CD4-positive, alpha-beta memory T cell (primary cell): ENCODE results near the gene PRRC2B. TPM values are rescaled to one million over a fixed set of nuclear protein-coding genes. Genes with fewer than 3 reads are reported as not detected.
A peak's percentile ranks its signal among the peaks of the same experiment; 100 is the strongest.

ENCODE experiments used
- CTCF ChIA-PET: fragments of 350-600 bp; sonication (Branson Sonifier 250); formaldehyde crosslinking; loops from one replicate; lab custom pipeline; 2021; ENCODE audit warnings: inconsistent platforms; ENCODE audit not compliant: partially characterized antibody; lab: Charles Lee
- POLR2A ChIA-PET: fragments of 350-600 bp; sonication (Branson Sonifier 250); formaldehyde crosslinking; loops from one replicate; lab custom pipeline; 2021; ENCODE audit not compliant: partially characterized antibody; lab: Charles Lee
- DNase-seq, 5 donors: peaks; one replicate each; pipeline versions ENCODE4 v3.0.0 to v3.0.0-alpha.2; 2020 to 2022; ENCODE audit warnings: mixed read lengths in 1 of 5
- H3K27ac ChIP-seq: one replicate; pipeline ENCODE4 v1.7.0; 2013; ENCODE audit warnings: low read depth, low read length
- H3K27me3 ChIP-seq: 2 replicates; pipeline ENCODE4 v1.7.0; 2013; ENCODE audit warnings: mild to moderate bottlenecking, low read length, moderate library complexity; ENCODE audit not compliant: insufficient read depth
- H3K36me3 ChIP-seq: 2 replicates; pipeline ENCODE4 v1.7.0; 2013; ENCODE audit warnings: mild to moderate bottlenecking, low read length, moderate library complexity; ENCODE audit not compliant: insufficient read depth
- H3K4me1 ChIP-seq: 2 replicates; pipeline ENCODE4 v1.7.0; 2013; ENCODE audit warnings: mild to moderate bottlenecking, low read length, moderate library complexity; ENCODE audit not compliant: insufficient read depth
- H3K4me3 ChIP-seq, 2 donors: one replicate each; pipeline ENCODE4 v1.7.0; 2013; ENCODE audit warnings: low read length in 2 of 2, mild to moderate bottlenecking in 1 of 2
- H3K9me3 ChIP-seq, 2 donors: one replicate each; pipeline ENCODE4 v1.7.0; 2013; ENCODE audit warnings: low read length in 2 of 2, control low read depth in 1 of 2; ENCODE audit not compliant: control insufficient read depth in 1 of 2
- H3K27ac Mint-ChIP-seq, 7 donors: one replicate each; pipeline ENCODE4 v1.8.0; 2020 to 2021; ENCODE audit warnings: mixed read lengths in 7 of 7, mild to moderate bottlenecking in 6 of 7, inconsistent platforms in 3 of 7, moderate library complexity in 3 of 7
- H3K27me3 Mint-ChIP-seq, 2 donors: one replicate each; pipeline ENCODE4 v1.8.0; 2020 to 2021; ENCODE audit warnings: mixed read lengths in 2 of 2
- H3K36me3 Mint-ChIP-seq, 2 donors: one replicate each; pipeline ENCODE4 v1.8.0; 2020 to 2021; ENCODE audit warnings: mixed read lengths in 2 of 2, inconsistent platforms in 1 of 2, mild to moderate bottlenecking in 1 of 2
- H3K4me1 Mint-ChIP-seq, 4 donors: one replicate each; pipeline ENCODE4 v1.8.0; 2020 to 2021; ENCODE audit warnings: mixed read lengths in 4 of 4, mild to moderate bottlenecking in 1 of 4
- H3K4me3 Mint-ChIP-seq, 8 donors: one replicate each; pipeline ENCODE4 v1.8.0; 2020 to 2021; ENCODE audit warnings: mixed read lengths in 8 of 8, mild to moderate bottlenecking in 7 of 8, moderate library complexity in 6 of 8, inconsistent platforms in 3 of 8
- H3K9me3 Mint-ChIP-seq, 8 donors: one replicate each; pipeline ENCODE4 v1.8.0; 2020 to 2021; ENCODE audit warnings: mixed read lengths in 8 of 8, mild to moderate bottlenecking in 5 of 8, inconsistent platforms in 3 of 8, moderate library complexity in 1 of 8
- intact Hi-C: fragments of 100-400 bp; cut with micrococcal nuclease; formaldehyde crosslinking; loops from one replicate; pipeline ENCODE4 v1.15.1; 2023
- polyA plus RNA-seq, 2 donors: library from polyadenylated mRNA; unstranded; fragments of 300-500 nt; fragmentation: Illumina TruSeq; gene quantifications; one replicate each; pipeline ENCODE4 v1.2.3, GENCODE V29; 2021
- total RNA-seq, 2 experiments: library from RNA; stranded (reverse); gene quantifications; one replicate each; pipeline ENCODE4 v1.2.3, GENCODE V29; 2021

The PRRC2B gene
- total and polyA plus RNA-seq, 4 experiments from 2014 or later = 2.7 to 343 (median 191) TPM

GRCh38 chr9:131474711-131475110 is 80.8 kb downstream of the PRRC2B start:
- peaks cover 0 to 3% (median 0%) of the 10 kb centered on the region in 8 donors for H3K9me3 Mint-ChIP-seq
- peaks cover 61 to 87% of the 10 kb centered on the region in 2 donors for H3K36me3 Mint-ChIP-seq
- H3K27me3 Mint-ChIP-seq = no peaks in the 10 kb centered on the region
- Histone ChIP-seq H3K4me1 (no peaks in the 10 kb centered on the region), H3K4me3 (no peak overlapping the region), H3K9me3 (no peaks in the 10 kb centered on the region), H3K27me3 (no peaks in the 10 kb centered on the region), H3K27ac (no peak overlapping the region), H3K36me3 (peaks cover 96% of the 10 kb centered on the region)
- no peak overlapping the region for H3K4me3 Mint-ChIP-seq
- H3K4me1 Mint-ChIP-seq = peaks cover 3 to 9% (median 6%) of the 10 kb centered on the region in 4 donors
- ChIA-PET POLR2A (interaction anchor here (1.3 kb wide), 1 partner anchor 26 kb away, joined by 4 read pairs; no protein-coding TSS in a partner anchor), CTCF (interaction anchor here (0.6 to 2.1 kb wide), 8 partner anchors 10 to 138 kb away, joined by 3 to 9 read pairs (median 3); no protein-coding TSS in a partner anchor)
- DNase-seq = no peak
- peak overlapping the region in 1 of 7 donors; percentile 65 for H3K27ac Mint-ChIP-seq
- intact Hi-C loops = loop anchor here (2.0 to 5.0 kb wide), 3 partner anchors 67 to 102 kb away; partner anchors contain the start of gene PRRC2B

DNA sequence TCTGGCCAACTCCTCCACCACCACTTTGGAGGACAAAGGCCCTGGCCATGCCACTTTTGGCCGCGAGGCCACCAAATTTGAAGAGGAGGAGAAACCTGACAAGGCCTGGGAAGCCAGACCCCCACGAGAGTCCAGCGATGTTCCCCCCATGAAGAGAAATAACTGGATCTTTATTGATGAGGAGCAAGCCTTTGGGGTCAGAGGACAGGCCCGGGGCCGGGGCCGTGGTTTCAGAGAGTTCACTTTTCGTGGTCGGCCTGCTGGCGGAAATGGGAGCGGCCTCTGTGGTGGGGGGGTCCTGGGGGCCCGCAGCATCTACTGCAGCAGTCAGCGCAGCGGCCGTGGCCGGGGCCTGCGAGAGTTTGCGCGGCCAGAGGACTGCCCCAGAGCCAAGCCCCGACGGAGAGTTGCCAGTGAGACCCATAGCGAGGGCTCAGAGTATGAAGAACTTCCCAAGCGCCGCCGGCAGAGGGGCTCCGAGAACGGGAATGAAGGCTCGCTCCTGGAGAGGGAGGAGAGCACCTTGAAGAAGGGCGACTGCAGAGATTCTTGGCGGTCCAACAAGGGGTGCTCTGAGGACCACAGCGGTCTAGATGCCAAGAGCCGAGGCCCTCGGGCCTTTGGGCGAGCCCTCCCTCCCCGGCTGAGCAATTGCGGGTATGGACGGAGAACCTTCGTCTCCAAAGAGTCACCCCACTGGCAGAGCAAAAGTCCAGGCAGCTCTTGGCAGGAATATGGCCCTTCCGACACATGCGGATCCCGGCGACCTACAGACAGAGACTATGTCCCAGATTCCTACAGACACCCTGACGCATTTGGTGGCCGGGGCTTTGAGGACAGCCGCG is 81.4 kb downstream of the PRRC2B start:
- peaks cover 0 to 3% (median 0%) of the 10 kb centered on the region in 8 donors for H3K9me3 Mint-ChIP-seq
- peaks cover 96% of the 10 kb centered on the region for H3K36me3 ChIP-seq
- no peaks in the 10 kb centered on the region for H3K27me3 Mint-ChIP-seq
- intact Hi-C loops = loop anchor here (2.0 to 5.0 kb wide), 3 partner anchors 68 to 103 kb away; partner anchors contain the start of gene PRRC2B
- POLR2A ChIA-PET = no interaction called here
- peaks cover 3 to 9% (median 5%) of the 10 kb centered on the region in 4 donors for H3K4me1 Mint-ChIP-seq
- no peak overlapping the region for H3K4me3 Mint-ChIP-seq
- CTCF ChIA-PET = interaction anchor here (0.6 to 6.7 kb wide), 7 partner anchors 24 to 139 kb away, joined by 3 to 75 read pairs (median 4); no protein-coding TSS in a partner anchor
- no peaks in the 10 kb centered on the region for H3K9me3 ChIP-seq
- H3K4me3 ChIP-seq = no peak overlapping the region
- no peak for DNase-seq
- no peaks in the 10 kb centered on the region for H3K27me3 ChIP-seq
- H3K27ac Mint-ChIP-seq = no peak overlapping the region
- H3K36me3 Mint-ChIP-seq = peaks cover 60 to 87% of the 10 kb centered on the region in 2 donors
- no peaks in the 10 kb centered on the region for H3K4me1 ChIP-seq
- H3K27ac ChIP-seq = no peak overlapping the region

DNA sequence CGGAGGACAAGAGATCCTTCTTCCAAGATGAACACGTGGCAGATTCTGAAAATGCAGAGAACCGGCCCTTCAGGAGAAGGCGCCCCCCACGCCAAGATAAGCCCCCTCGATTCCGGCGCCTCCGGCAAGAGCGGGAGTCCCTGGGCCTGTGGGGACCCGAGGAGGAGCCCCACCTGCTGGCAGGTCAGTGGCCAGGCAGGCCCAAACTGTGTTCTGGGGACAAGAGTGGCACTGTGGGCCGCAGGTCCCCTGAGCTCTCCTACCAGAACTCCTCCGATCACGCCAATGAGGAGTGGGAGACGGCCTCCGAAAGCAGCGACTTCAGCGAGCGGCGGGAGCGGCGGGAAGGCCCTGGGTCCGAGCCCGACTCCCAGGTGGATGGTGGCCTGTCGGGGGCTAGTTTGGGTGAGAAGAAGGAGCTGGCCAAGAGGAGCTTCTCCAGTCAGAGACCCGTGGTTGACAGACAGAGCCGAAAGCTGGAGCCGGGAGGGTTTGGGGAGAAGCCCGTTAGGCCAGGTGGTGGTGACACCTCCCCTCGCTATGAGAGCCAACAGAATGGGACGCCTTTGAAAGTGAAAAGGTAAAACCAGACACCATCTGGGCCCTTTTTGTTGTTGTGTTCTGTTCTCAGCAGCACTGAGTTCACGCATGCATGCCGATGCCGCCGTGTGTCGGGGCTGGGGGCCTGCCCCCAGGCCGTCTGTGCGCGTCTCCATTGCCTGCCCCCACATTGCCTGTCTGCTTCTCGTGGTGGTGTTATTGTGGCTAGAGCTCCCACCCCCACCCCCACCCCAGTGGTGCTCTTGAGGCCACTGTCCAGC is 82.3 kb downstream of the PRRC2B start:
- no peak overlapping the region for H3K27ac ChIP-seq
- no peak overlapping the region for H3K4me3 Mint-ChIP-seq
- intact Hi-C loops = loop anchor here (2.0 to 5.0 kb wide), 3 partner anchors 69 to 104 kb away; partner anchors contain the start of gene PRRC2B
- no peak overlapping the region for H3K4me3 ChIP-seq
- POLR2A ChIA-PET = interaction anchor here (1.2 kb wide), 1 partner anchor 127 kb away, joined by 3 read pairs; no protein-coding TSS in a partner anchor
- peaks cover 1 to 5% (median 4%) of the 10 kb centered on the region in 4 donors for H3K4me1 Mint-ChIP-seq
- no peak overlapping the region for H3K27ac Mint-ChIP-seq
- no peaks in the 10 kb centered on the region for H3K27me3 ChIP-seq
- DNase-seq = no peak
- no peaks in the 10 kb centered on the region for H3K9me3 ChIP-seq
- no peaks in the 10 kb centered on the region for H3K4me1 ChIP-seq
- H3K36me3 Mint-ChIP-seq = peaks cover 52 to 85% of the 10 kb centered on the region in 2 donors
- CTCF ChIA-PET = interaction anchor here (0.8 to 6.7 kb wide), 3 partner anchors 8 to 126 kb away, joined by 3 to 75 read pairs (median 3); no protein-coding TSS in a partner anchor
- H3K36me3 ChIP-seq = peaks cover 93% of the 10 kb centered on the region
- no peaks in the 10 kb centered on the region for H3K27me3 Mint-ChIP-seq
- peaks cover 0 to 1% (median 0%) of the 10 kb centered on the region in 8 donors for H3K9me3 Mint-ChIP-seq

GRCh38 chr9:131476777-131477345 is 83.0 kb downstream of the PRRC2B start:
- CTCF ChIA-PET = interaction anchor here (0.8 to 6.7 kb wide), 7 partner anchors 9 to 127 kb away, joined by 3 to 75 read pairs (median 4); no protein-coding TSS in a partner anchor
- no peak overlapping the region for H3K27ac ChIP-seq
- peak overlapping the region in 1 of 7 donors; percentile 80 for H3K27ac Mint-ChIP-seq
- peaks cover 1 to 5% (median 4%) of the 10 kb centered on the region in 4 donors for H3K4me1 Mint-ChIP-seq
- no peak for DNase-seq
- no peaks in the 10 kb centered on the region for H3K4me1 ChIP-seq
- no peaks in the 10 kb centered on the region for H3K27me3 ChIP-seq
- no peaks in the 10 kb centered on the region for H3K9me3 ChIP-seq
- no peaks in the 10 kb centered on the region for H3K27me3 Mint-ChIP-seq
- peaks cover 53 to 85% of the 10 kb centered on the region in 2 donors for H3K36me3 Mint-ChIP-seq
- peaks cover 92% of the 10 kb centered on the region for H3K36me3 ChIP-seq
- no peak overlapping the region for H3K4me3 ChIP-seq
- no peak overlapping the region for H3K4me3 Mint-ChIP-seq
- POLR2A ChIA-PET = interaction anchor here (1.2 to 1.5 kb wide), 2 partner anchors 23 to 127 kb away, joined by 3 read pairs; no protein-coding TSS in a partner anchor
- H3K9me3 Mint-ChIP-seq = peaks cover 0 to 1% (median 0%) of the 10 kb centered on the region in 8 donors
- intact Hi-C loops = loop anchor here (5.0 kb wide), 2 partner anchors 70 to 105 kb away; no protein-coding TSS in a partner anchor

GRCh38 chr9:131477367-131477766 is 83.5 kb downstream of the PRRC2B start:
- intact Hi-C loops = loop anchor here (5.0 kb wide), 2 partner anchors 70 to 105 kb away; no protein-coding TSS in a partner anchor
- Histone ChIP-seq H3K36me3 (peaks cover 94% of the 10 kb centered on the region), H3K9me3 (no peaks in the 10 kb centered on the region), H3K4me3 (no peak overlapping the region), H3K4me1 (no peaks in the 10 kb centered on the region), H3K27me3 (no peaks in the 10 kb centered on the region), H3K27ac (no peak overlapping the region)
- Mint-ChIP-seq H3K36me3 (peaks cover 56 to 86% of the 10 kb centered on the region in 2 donors), H3K27me3 (no peaks in the 10 kb centered on the region), H3K4me3 (no peak overlapping the region), H3K27ac (peak overlapping the region in 1 of 7 donors; percentile 80), H3K4me1 (peaks cover 1 to 5% (median 4%) of the 10 kb centered on the region in 4 donors), H3K9me3 (peaks cover 0 to 1% (median 0%) of the 10 kb centered on the region in 8 donors)
- no peak for DNase-seq
- ChIA-PET CTCF (interaction anchor here (0.6 to 6.7 kb wide), 16 partner anchors 8 to 929 kb away, joined by 3 to 75 read pairs (median 4); no protein-coding TSS in a partner anchor), POLR2A (interaction anchor here (1.2 to 1.5 kb wide), 2 partner anchors 22 to 128 kb away, joined by 3 read pairs; no protein-coding TSS in a partner anchor)

- H3K36me3 Mint-ChIP-seq = peaks cover 57 to 87% of the 10 kb centered on the region in 2 donors
These were observed 84.0 kb downstream of the PRRC2B start for GRCh38 chr9:131477816-131478419.

More at GRCh38 chr9:131477816-131478419, 84.0 kb downstream of the PRRC2B start:
- H3K36me3 ChIP-seq = peaks cover 95% of the 10 kb centered on the region
- no peak overlapping the region for H3K27ac ChIP-seq
- intact Hi-C loops = loop anchor here (1.0 to 5.0 kb wide), 3 partner anchors 71 to 128 kb away; no protein-coding TSS in a partner anchor
- Mint-ChIP-seq H3K27ac (peak overlapping the region in 4 of 7 donors; percentile 48 to 80 (median 66)), H3K9me3 (peaks cover 0 to 1% (median 0%) of the 10 kb centered on the region in 8 donors), H3K4me3 (no peak overlapping the region), H3K27me3 (no peaks in the 10 kb centered on the region), H3K4me1 (peaks cover 0 to 5% (median 1%) of the 10 kb centered on the region in 4 donors)
- CTCF ChIA-PET = interaction anchor here (0.6 to 6.7 kb wide), 15 partner anchors 9 to 928 kb away, joined by 3 to 75 read pairs (median 4); no protein-coding TSS in a partner anchor
- DNase-seq = no peak
- no peaks in the 10 kb centered on the region for H3K9me3 ChIP-seq
- H3K27me3 ChIP-seq = no peaks in the 10 kb centered on the region
- H3K4me3 ChIP-seq = no peak overlapping the region
- POLR2A ChIA-PET = interaction anchor here (1.5 kb wide), 1 partner anchor 22 kb away, joined by 3 read pairs; no protein-coding TSS in a partner anchor
- no peaks in the 10 kb centered on the region for H3K4me1 ChIP-seq
